ENCODE data around the gene YBEY.

Gene YBEY

DNA sequence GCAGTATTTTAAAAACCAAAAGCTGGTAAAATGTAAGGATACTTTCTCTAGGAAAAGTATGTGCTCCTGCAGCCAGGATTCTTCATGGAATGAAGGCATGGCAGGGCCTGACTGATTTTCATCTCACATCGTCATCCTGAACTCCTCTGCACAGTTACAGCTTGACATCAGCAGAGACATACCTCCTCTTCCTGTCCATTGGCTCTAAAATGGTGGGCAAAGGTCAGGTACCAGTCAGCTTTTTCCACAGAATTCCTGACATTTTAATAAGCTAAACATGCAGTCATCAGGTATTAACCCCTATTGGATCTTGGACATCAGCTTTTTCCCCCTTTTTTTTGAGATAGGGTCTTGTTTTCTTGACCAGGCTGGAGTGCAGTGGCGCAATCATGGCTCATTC is 43.7 kb downstream of the YBEY start:
- DNase-seq (ENCODE audit: low read depth): no peak

DNA sequence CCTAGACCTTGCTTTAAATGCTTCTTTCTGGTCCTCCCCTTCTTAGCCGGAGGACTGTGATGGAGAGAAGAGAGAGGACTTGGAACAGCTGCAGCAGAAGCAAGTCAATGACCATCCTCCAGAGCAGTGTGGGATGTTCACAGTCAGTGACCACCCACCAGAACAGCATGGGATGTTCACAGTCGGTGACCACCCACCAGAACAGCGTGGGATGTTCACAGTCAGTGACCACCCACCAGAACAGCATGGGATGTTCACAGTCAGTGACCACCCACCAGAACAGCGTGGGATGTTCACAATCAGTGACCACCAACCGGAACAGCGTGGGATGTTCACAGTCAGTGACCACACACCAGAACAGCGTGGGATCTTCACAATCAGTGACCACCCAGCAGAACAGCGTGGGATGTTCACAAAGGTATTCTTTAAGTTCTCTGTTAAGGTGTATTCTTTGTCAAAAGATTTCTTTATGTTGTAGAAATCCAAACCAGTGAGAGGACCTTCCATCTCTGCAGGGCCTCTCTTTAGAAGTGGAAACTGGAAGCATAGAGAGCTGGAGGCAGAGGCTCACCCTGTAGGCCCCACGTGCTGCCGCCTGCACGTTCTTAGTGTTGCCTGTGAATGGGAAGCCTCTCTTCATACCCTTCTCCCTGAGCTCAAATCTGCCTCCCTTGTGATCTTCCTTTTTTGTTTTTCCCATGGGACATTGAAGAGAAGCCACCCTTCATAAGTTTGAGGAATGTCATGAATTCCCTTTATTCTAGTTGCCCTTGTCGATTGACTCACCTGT is 48.4 kb downstream of the YBEY start:
- DNase-seq (ENCODE audit: low read depth): no peak

DNA sequence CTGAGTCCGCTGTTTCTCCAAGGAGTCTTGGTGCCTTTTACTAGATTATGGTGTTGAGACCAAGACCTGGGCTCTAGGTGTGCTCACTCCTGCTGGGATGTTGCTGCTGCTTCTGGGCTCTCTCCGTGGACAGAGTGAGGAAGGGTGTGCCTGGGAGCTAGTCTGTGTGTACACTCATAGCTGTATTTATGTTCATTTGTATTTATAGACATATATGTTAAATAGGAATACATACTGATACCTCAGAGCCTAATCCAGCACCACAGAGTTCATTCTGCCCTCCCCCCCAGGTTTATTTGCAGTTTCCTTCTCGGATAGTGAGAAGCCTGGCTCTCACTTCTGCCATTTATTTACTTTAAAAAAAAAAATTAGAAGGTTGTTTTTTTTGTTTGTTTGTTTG is 50.5 kb downstream of the YBEY start:
- no peak for DNase-seq (ENCODE audit: low read depth)

DNA sequence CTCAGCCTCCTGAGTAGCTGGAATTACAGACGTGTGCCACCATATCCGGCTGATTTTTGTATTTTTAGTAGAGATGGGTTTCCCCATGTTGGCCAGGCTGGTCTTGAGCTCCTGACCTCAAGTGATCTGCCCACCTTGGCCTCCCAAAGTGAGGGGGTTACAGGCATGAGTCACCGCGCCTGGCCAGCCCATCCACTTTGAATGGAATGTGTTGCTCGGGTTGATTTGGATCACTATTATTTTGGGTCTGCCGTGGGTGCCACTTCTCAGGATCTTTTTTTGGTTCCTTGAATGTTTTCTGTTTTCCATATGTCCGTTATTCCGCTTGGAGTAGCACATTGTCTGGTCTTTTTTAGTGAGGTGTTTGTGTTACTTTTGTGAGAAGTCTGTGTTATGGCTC is 54.9 kb downstream of the YBEY start:
- no peak for DNase-seq (ENCODE audit: low read depth)

DNA sequence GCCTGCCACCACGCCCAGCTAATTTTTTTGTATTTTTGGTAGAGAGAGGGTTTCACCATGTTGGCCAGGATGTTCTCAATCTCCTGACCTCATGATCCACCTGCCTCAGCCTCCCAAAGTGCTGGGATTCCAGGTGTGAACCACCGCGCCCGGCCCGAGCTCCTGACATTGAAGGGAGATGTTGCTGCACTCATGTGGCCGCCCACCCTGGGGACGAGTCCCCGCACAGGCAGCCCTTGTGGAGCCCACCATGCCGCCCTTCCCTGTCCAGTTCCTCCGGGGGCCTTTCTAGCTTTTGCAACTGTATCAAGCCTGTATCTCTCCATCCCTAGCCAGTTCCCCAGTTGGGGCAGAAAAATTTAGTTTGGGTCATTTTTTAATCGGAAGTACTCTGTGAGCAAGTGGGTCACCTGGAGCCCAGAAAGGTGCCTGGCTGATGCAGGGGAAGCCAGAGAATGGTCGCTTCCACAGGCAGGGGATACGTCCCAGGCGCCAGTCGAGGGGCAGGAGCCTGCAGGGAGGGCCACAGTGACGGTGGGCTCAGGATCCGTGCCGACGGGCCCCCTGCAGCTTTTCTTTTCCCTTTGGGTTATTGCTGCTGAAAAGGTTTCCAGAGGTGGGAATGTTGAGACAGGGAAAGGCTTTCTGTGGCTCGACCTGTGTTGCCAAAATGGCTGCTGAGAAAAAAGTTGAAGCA is 58.2 kb downstream of the YBEY start:
- no peak for DNase-seq (ENCODE audit: low read depth)

DNA sequence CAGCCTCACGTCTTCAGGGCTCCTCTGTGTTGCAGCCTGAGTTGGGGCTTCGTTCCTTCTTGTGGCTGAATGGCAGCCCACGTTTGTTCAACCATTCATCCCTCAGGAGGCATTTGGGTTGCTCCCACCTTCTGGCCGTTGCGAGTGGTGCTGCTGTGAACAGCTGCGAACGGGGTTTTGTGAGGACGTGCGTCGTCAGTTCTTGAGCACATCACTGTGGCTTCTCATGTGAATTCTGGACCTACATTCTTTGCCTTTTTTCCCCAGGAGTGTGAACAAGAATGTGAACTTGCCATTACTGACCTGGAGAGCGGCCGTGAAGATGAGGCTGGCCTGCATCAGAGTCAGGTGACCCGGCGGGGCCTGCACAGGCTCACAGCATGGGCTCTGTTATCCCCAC is 59.7 kb downstream of the YBEY start:
- DNase-seq (ENCODE audit: low read depth): no peak

DNA sequence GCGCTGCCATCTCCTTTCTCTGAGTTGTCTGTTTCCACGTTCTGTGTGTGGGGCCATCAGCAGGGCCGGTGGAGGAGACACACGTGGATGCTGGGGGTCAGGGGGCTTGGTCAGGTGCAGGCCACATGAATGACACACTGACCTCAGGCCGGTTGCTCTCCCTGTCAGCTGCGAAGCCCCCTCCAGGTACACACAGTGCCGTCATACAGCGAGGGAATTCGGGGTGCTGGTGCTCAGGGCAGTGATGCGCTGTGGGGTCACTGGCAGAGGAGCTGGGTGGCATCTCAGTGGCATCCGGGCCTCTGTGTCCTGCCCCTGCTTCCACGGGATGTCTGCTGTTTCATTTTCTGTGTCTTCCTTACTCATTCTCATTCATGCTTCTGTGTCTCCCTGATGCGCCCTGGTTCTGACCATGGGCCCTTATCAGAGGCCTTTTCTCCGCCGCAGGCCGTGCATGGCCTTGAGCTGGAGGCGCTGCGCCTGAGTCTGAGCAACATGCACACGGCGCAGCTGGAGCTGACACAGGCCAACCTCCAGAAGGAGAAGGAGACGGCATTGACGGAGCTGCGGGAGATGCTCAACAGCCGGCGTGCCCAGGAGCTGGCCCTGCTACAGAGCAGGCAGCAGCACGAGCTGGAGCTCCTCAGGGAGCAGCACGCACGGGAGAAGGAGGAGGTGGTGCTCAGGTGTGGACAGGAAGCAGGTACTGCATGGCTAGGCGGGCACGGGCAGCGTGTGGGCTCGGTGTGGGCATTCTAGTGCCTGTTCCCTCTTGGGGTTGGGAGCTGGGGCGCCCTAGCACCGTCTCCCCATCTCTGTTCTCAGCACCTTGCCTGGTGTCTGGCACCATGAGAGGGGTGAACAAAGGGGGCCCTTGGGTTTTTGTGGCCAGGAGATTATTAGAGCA is 60.4 kb downstream of the YBEY start:
- no peak for DNase-seq (ENCODE audit: low read depth)

DNA sequence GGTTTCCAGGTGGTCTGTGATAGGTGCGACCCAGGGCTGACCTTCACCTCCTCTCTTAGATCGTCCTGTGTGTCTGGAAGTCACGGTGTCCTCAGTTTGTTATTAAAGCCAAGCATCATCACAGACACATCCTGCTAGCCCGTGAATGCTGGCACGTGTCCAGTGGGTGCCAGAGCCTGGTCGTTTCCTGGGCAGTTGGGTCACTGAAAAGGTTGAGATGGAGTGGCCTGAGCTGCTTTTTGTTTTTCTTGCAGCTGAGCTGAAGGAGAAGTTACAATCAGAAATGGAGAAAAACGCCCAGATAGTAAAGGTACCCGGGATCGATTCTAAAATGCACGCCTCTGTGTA is 61.0 kb downstream of the YBEY start:
- DNase-seq (ENCODE audit: low read depth): no peak

Measured in non-pigmented ciliary epithelial cell (primary cell).